GM21529 (cell line): ENCODE results near the gene DAAM1.

ENCODE experiments used
- ATAC-seq: cut with Tn5 transposase; IDR thresholded peaks from one replicate; pipeline ENCODE4 v1.9.1; 2021; ENCODE audit not compliant: unreplicated experiment

DAAM1 gene

DNA sequence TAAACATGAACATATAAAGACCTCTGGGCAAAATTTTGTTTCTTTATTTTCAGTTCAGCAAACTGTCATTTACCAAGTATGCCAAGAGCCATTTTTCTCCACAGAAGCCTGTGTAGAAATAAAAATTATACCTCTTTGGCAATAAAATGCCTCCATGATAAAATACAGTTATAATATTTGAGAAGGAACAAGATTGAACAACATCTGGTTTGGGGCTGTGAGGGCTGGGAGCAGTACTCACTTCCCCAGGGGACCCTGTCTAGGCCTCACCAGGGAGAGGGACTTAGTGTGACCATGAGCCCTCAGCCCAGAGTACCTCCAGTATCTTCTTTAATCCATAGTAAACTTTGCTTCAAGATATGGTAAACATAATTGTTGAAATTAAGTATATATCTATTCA is 65.1 kb downstream of the DAAM1 start:
- no peak for ATAC-seq

DNA sequence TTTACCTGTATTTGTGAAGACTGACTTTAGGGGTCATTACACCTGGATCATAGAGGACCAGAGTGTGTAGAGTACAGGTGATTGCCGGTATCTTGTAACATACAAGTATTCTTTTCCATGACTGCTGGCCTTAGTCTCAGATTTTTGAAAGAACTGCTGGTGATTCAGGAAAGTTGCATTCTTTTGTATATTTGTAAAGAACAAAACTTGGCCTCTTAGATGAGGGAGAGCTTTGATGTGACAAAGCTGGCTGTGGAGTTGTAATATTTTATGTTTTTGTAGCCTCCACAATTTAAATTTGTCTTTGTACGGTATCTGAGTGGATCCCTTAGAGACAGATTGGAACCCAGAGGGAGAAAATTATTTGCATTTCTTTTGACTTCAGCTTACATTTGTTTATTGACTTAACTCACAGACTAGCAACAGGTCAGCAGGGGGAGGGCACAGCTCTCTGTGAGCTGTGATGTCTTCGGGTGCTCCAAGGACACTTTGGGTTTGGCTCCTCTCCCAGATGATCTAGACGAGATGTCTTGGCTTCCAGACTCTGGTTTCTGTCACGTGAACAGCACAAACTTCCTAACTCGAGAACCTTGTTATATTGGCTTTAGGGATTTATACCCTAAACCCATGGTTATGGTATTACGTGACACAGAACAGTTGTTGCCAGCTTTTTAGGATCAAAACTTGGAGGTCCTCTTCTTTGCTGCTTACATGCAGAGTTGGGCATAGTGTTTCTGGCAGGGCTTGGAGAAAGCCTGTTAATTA is 65.9 kb downstream of the DAAM1 start:
- no peak for ATAC-seq

DNA sequence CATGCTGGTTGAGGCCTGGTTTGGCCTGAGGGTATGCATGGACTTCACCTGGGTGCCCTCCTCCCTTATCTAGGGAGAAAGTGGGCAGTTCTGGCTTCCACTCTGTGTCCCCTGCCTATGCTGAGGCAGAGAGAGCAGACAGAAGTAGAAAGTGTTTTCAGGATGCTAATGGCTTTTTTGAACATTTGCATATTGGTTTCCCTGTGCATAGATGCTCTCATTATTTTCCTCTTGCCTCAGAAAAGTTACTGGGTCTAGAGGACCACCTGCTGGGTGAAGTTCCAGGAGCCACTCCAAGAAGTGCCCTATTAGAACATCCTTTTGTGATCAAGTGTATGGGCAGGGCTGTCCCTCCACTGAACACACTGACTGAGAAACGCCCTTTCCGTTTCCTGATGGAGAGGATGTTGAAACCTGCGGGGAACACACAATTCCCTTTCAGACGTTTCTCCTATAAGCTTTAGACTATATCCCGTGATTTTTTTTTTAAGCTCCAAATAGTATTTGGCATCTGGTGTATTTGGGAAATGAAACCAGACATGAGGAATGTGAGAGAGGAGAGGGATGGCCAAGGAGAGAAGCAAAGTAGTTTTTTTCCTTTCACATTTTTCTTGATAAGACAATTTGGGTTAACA is 66.6 kb downstream of the DAAM1 start:
- peak; percentile 79 for ATAC-seq

DNA sequence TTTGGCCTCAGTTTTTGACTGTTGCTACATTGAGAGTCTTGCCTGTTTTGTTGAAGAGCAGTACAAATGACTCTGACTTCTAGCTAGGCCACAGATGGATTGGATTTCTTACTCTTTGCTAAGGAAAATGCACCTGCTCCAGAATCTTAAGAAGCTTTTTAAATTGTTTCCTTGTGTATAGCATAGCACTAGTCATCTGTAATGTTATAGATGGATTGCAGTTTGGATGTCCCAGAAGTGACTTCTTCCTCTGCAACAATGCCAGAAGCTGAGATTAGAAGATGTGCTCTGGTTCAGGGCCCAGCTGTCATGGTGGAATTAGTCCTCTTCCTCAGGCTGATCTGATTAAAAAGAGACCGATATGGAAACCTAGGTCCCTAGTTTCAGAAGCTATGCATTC is 67.9 kb downstream of the DAAM1 start:
- no peak for ATAC-seq

DNA sequence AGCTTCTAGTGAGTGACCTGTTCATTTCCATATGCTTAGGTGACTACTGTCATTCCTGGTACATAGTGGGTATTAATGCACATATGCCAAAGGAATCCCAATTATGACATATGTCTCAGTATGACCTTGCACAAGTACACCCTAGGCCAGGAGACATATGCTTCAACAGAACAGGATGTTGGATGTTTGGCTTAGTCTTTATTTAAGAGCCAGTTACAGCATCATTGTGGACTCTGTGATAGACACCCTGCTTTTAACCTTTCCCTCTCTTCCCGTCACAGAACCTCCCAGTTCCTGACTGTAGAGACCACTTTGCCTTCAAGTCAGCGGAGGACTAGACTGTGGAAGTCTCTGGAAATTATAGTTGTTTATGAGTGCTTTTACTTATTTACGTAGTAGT is 72.9 kb downstream of the DAAM1 start:
- ATAC-seq = no peak

DNA sequence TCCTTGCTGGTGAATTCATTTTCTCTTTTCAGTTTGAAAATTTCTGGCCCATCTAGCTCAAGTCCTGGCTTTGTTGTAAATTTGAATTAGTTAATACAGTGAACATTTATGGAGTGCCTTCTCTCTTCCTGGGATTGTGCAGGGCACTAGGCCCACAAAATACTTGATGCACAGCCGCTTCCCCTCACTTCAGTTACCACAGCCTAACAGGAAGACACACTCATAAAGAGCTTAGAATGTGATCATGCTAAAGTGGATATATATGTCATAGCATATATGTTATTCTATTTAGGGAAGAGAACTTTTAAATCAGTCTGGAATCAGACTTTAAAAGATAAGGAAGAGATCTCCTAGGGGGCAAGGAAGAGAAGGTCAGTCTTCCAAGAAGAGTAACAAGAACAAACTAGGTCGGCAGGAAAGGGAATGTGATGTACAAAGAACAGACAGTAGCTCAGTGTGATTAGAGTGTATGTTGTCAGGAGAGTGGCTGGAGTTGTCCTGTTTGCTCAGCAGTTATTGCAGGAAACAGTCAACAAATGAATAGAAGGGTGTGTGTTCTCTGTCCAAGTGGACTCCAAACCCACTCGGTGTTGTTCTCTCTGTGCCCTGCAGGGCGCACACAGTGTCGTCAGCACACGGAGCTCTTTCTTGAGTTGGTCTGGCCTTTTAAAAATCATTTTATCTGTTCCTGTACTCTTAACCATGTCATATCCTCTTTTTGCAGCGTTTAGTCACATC is 74.4 kb downstream of the DAAM1 start:
- ATAC-seq = no peak

DNA sequence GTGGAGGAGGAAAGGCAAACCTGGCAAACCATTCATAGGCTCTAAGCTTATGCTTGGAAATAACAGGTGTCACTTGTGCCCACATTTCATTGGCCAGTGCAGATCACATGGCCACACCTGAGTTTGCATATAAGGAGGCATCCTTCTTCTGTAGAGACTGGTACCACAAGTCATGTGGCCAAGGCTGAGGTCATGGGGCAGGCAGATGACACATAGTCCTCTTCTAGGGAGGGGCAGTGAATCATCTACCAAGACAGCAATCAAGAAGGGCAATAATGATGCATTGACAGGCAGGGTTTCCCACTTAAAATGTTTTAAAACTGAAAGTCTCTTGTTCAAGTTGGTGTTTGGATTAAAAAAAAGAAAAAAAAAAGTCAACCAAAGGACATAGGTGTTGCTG is 77.3 kb downstream of the DAAM1 start:
- no peak for ATAC-seq

DNA sequence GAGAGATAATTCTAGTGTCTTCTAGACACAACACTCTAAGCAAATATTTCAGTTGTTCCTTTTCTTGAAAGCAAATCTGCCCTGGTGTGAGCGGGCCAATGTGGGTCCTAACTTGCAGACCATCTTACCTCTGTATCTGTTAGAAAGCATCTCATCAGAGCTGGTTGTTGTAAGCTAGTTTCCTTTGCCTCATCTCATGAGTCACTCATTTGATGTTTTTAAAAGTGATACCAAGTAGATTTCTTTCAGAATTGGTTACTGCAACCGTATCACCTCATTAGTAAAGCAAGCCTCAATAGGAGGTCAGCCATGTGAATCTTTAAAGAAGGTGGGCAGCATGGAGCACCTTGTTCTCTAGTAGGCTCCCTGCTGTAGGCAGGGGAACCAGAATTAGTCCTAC is 78.6 kb downstream of the DAAM1 start:
- no peak for ATAC-seq

DNA sequence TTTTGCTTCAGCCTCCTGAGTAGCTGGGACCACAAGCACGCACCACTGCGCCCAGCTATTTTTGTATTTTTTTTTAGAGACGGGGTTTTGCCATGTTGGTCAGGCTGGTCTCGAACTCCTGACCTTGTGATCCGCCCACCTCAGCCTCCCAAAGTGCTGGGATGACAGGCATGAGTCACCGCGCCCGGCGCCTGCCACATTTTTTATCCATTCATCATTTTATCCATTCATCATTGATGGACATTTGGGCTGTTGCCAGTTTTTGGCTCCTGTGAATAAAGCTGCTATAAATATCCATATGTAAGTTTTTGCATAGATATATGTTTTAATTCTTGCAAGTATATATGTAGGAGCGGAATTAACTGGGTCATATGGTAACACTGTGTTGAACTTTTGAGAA is 79.5 kb downstream of the DAAM1 start:
- ATAC-seq = no peak

DNA sequence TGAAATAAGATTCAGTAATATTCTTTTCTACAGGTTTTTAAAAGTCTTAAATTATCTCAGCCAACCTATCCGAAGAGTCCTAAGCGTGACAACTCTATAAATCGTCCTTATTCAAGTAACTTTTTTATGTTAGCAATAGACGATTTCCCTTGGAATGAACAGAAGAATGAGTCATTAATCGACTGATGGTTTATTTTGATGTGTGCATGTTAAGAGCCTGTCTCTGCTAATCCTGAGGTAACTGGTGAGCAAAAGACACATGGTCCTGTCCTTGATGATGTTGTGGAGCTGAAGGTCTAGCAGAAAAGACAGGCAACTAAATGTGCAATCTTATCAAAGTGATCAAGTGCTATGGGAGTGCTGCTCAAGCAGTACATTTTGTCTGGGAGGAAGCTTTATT is 80.4 kb downstream of the DAAM1 start:
- ATAC-seq = no peak

DNA sequence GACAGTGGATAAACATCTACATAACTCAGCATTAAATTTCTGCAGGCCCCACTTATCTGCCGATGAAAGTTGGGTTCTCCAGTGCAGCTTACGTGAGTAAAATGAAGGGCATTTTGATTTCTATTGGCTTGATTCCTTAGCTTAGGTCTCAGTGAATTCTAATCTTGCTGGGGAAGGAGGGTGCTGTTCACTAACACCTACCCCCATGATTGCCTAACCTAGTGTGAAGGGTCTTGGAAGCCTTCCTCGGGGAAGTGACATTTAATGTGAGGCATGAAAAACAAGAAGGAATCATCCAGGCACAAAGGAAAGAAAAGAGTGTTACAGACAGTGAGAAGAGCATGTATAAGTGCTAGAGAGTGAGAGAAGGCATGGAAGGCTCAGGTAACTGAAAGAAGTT is 81.0 kb downstream of the DAAM1 start:
- no peak for ATAC-seq

DNA sequence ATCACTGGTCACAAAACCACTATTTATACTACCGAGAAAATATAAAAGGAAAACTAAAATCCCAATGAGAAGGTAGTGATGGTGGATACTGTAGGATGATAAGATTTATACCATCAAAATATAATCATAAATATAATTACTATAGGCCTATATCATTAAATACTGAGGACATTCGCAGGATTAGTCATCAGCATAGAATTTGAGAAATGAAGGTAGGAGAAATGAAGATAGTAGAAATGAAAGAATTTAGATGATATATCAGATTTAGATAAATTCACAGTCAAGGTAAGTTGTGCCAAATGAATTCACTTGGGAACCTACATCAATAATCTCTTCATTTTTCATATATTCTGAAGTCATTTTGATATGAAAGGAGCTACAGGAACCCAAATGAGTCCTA is 82.8 kb downstream of the DAAM1 start:
- ATAC-seq = no peak

DNA sequence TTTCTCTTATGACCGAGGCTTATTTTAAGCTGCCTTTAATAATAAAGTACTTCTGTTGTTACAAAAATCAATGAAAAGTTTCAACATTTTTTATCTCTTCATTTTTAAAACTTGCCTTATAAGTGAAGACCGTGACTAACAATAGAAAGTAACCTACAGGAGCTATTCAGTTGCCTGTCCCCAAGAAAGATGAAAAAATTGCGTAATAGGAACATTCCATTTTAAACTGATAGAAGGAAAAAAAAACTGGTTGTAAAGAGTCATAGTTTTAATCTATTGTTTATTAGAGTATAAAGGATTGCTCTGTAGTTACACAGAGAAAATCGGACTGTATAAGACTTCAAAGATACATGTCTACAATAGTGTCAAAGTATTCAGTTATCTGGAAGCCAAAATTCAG is 83.3 kb downstream of the DAAM1 start:
- ATAC-seq = no peak

DNA sequence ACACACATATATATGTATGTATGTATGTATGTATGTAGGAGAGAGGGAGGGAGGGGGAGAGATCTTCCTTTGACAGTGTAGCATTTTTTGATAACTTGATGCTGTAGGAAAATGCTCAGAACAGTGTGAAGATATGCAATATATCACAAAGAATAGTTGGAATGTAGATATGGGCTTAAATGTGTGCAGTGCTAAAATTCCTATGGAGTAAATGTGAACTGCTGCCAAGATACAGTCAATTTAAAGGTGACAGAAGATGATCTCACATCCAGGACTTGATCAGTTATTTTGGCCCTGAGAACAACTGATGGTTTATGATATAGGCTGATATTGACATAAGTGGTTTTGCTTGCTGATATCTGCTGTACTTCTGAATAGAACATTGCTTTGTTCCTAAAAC is 84.2 kb downstream of the DAAM1 start:
- ATAC-seq = no peak

DNA sequence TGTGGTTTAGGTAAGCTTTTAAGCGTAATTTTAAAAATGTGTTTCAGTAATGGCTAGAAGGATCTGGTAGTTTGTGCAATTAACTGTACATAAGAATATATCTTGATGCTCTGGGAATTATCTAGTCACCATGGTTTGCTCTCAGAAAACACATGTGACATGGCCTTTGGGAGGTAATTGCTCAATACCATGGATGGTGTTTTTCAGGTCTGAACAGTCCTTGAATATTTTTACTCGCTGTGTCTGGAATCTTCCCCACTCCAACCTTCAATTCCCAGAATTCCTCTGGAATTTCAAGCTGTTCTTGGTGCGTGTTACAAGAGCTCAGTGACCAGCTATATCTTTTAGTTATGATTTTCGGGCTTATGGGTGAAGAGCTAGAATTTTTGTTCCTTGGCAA is 85.3 kb downstream of the DAAM1 start:
- no peak for ATAC-seq

DNA sequence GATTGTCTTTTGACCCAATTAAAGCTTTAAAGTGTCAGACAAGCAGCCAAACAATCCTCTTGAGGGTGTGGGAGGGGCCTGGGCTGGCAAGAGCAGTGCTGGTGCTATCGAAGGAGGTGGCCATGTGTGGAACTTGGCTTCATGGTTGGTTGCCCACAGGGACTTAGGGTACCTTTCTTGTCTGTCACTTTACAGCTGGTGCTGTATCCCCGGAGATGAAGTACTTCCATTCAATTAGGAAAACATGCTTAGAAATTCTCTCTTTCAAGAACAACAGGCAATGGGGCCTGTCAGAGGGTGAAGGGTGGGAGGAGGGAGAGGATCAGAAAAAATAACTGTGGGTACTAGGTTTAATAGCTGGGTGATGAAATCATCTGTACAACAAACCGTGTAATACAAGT is 86.5 kb downstream of the DAAM1 start:
- ATAC-seq = peak; percentile 45

DNA sequence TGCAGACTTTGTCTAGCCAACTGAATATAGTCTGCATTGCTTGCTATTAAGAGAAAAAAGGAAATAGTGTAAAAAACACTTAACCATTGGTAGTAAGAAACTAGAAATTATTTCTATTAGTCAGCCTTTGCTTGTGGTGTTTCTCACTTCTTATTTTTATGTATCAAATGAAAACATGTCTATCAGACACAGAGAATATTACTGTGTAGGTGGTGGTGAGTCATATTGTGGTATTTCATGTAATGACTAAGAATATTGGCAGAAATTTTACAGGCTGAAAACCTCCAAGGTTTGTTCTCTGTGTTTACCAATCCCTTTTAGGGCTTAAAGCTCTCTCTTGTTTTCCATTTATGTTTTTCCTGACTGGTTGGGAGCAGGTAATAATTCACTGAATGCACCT is 87.2 kb downstream of the DAAM1 start:
- peak; percentile 93 for ATAC-seq

DNA sequence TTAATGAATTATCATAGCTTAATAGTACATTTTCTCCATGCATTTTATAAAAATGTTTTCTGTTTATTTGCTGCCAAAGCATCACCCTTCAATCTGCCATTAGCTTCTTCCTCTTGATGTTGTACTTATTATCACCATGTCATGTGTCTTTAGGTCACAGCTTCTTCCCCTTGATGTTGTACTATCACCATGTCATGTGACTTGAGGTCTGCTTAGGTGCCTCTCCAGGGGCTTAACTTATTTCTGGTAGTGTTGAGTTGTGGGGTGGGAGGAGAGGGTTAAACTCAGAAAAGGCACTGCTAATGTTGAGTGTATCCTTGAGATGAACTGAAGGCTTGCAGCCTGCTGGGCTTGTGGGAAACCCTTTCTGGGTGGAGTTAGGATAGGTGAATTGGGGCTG is 87.8 kb downstream of the DAAM1 start:
- no peak for ATAC-seq

DNA sequence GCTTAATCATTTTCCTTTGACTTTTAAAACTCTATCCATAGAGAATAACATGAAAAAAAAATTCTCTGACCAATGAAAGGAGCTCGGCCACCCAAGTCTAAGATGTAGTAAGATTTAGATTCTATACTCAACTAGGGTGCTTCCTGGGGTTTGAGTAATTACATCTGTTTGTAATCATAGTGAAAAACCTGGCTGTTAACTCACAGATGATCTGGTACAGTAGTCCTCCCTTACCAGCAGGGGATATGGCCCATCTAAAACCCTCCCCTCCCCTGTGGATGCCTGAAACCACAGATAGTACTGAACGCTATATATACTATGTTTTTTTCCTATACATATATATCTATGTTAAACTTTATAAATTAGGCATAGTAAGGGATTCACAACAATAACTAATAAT is 89.2 kb downstream of the DAAM1 start:
- ATAC-seq = no peak

DNA sequence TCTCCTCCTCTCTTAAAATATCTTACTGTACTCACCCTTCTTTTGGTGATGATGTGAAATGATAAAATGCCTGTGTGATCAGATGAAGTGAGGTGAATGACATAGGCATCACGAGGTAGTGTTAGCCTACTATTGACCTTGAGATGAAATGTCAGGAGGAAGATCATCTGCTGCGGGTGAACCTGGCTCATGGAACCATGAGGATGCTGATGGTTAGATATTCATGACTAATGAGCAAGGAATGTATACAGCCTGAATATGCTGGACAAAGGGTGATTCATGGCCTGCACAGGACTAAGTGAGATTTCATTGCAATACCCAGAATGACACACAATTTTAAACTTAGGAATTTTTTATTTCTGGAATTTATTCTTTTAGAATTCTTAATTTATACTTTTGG is 89.6 kb downstream of the DAAM1 start:
- no peak for ATAC-seq

DNA sequence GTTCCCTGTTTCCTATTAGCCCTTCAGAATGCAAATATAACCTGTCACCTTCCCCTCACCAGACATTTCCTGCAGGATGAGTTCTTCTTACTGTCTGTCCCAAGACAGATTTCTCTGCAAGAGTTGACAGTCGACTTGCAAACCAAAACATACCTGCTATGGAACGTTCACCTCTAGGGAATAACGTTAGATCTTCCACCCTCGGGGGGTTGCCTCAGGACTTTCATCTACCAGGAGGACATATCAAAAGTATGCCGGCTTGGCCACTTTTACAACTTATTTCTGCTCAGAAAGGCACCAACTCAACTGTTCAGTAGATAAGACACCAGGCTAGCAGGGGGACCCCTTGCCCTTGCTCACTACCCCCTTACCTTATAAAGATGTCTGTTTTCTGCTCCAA is 92.5 kb downstream of the DAAM1 start:
- no peak for ATAC-seq

DNA sequence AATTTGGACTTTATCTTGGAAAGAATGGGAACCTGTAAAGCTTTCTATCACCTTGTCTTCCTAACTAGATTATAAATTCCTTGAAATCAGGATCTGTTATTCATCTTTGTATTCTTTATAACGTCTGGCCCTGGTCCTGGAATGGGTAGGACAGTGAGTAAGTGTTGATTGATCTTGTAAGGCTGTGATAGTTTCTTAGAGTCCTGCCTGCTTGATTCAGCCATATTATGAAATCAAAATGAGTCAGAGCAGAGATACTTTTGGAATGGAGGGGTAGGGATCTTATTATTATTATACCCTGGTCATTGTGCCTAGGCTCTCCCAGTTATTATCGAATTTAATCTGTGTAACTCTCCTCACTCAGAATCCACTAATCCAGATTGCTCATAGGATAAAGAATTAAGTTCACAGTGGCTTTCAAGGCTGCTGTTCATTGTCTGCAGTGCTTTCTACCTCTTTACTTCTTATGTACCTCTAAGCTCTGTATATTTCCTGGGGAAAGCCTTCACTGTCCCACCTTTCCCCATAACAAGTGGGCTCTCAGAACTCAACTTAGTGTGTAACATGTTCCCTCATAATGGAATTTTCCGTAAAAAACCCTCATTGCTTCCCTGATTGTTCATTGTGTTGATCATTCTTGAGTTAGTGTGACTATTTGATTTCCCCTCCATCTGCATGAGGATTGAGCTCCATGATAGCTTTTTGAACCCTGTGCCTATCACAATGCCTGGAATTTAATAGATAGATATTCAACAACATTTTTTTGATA is 93.3 kb downstream of the DAAM1 start:
- no peak for ATAC-seq
